ENCODE data around the gene VTI1A. TPM values are rescaled to one million over a fixed set of nuclear protein-coding genes. Genes with fewer than 3 reads are reported as not detected.

Gene VTI1A
- total and polyA plus RNA-seq, 2 of the 13 experiments (the other 11 are each of a cell fraction or from before 2014, with no cell fraction given) = 11.7 to 32.7 TPM

GRCh38 chr10:112774210-112774609, 327.2 kb downstream of the VTI1A start (continued):
- TF ChIP-seq PRDM15 (CRISPR knock-in tag; IDR thresholded peaks at IDR 0.05) (peak; percentile 65; the same call in 1 of the 2 replicates), SATB2 (CRISPR knock-in tag; IDR thresholded peaks at IDR 0.05) (no peak), ARID5B (CRISPR knock-in tag; IDR thresholded peaks at IDR 0.05) (peak; percentile 71), SALL1 (CRISPR knock-in tag; IDR thresholded peaks at IDR 0.05) (0 out of 2 replicates have a peak, but pooled peaks have one; percentile 20), ZNF275 (CRISPR knock-in tag; IDR thresholded peaks at IDR 0.05; ENCODE audit: borderline replicate concordance) (no peak), SP1 (IDR thresholded peaks at IDR 0.05) (no peak), SP1 (CRISPR knock-in tag; IDR thresholded peaks at IDR 0.05) (no peak), ZNF225 (CRISPR knock-in tag; IDR thresholded peaks at IDR 0.05) (no peak), CREM (IDR thresholded peaks at IDR 0.05) (peak; percentile 24; the same call in 1 of the 2 replicates), CREM (CRISPR knock-in tag; IDR thresholded peaks at IDR 0.05) (no peak), ZNF878 (CRISPR knock-in tag; IDR thresholded peaks at IDR 0.05) (no peak), ZNF597 (CRISPR knock-in tag; IDR thresholded peaks at IDR 0.05) (no peak), TOPORS (CRISPR knock-in tag; IDR thresholded peaks at IDR 0.05) (no peak), IKZF4 (CRISPR knock-in tag; IDR thresholded peaks at IDR 0.05; ENCODE audit: borderline replicate concordance, low read depth, not compliant biosample characterization) (no peak), HINFP (CRISPR knock-in tag; IDR thresholded peaks at IDR 0.05; ENCODE audit: low read depth) (no peak), NFIC (IDR thresholded peaks at IDR 0.05; ENCODE audit: low read length) (0 out of 2 replicates have a peak, but pooled peaks have one; percentile 47), MAX (IDR thresholded peaks at IDR 0.05) (peak; percentile 51)

Measured in HepG2 (cell line).